Measurements from ENCODE around the gene FAU.

GRCh38 chr11:65147352-65148075 lies 25.6 kb upstream of the FAU start:
- TF ChIP-seq CTCF (CRISPR knock-in tag; IDR thresholded peaks at IDR 0.05): no peak
- no peak for TF ChIP-seq TBX3 (IDR thresholded peaks at IDR 0.05; ENCODE audit: borderline replicate concordance)
- no peak for TF ChIP-seq RFX5 (IDR thresholded peaks at IDR 0.05; ENCODE audit: low read depth, low read length)
- TF ChIP-seq POLR2AphosphoS2 (IDR thresholded peaks at IDR 0.05; ENCODE audit: low read depth, low read length): no peak
- no peak for TF ChIP-seq SRY (CRISPR knock-in tag; IDR thresholded peaks at IDR 0.05)
- TF ChIP-seq ZNF674 (CRISPR knock-in tag; IDR thresholded peaks at IDR 0.05; ENCODE audit: low read depth): no peak
- TF ChIP-seq ARID3A (IDR thresholded peaks at IDR 0.05; ENCODE audit: low read depth, low read length): no peak
- no peak for TF ChIP-seq RXRA (CRISPR knock-in tag; IDR thresholded peaks at IDR 0.05)
- TF ChIP-seq THAP7 (CRISPR knock-in tag; IDR thresholded peaks at IDR 0.05): no peak
- TF ChIP-seq PRDM15 (CRISPR knock-in tag; IDR thresholded peaks at IDR 0.05): no peak
- no peak for TF ChIP-seq MTA1 (CRISPR knock-in tag; IDR thresholded peaks at IDR 0.05; ENCODE audit: borderline replicate concordance)
- TF ChIP-seq HCFC1 (IDR thresholded peaks at IDR 0.05; ENCODE audit: low read depth, low read length): no peak

Data from HepG2 (cell line).